Esophagus squamous epithelium (tissue), 4 donors: Measurements from ENCODE around the gene FAU.

Source experiments
- CTCF ChIP-seq, 6 experiments: fragments of 450-650 bp in 4 of 6; fragments of 200-600 bp in 2 of 6; sonication (generic) in 2 of 6; IDR thresholded peaks; one replicate each; pipeline ENCODE4 v1.5.1; 2016 to 2019; ENCODE audit warnings: antibody characterized with exemption in 6 of 6, mild to moderate bottlenecking in 4 of 6, moderate library complexity in 4 of 6
- POLR2A ChIP-seq, 4 donors: fragments of 450-650 bp; IDR thresholded peaks; one replicate each; pipeline ENCODE4 v1.6.1; 2017; ENCODE audit warnings: antibody characterized with exemption in 4 of 4, mild to moderate bottlenecking in 4 of 4, moderate library complexity in 3 of 4

- TF ChIP-seq CTCF (IDR thresholded peaks at IDR 0.05): peak; percentile 99 to 100 (median 99)
- no peak for TF ChIP-seq POLR2A (IDR thresholded peaks at IDR 0.05)
These were observed 11.5 kb downstream of the FAU start for GRCh38 chr11:65110354-65110861.
